Peyer's patch (tissue), 4 donors: ENCODE data around the gene CLEC4G.

ENCODE experiments used
- POLR2A ChIP-seq, 2 donors: fragments of 450-650 bp; IDR thresholded peaks; one replicate each; pipeline ENCODE4 v1.5.1; 2017; ENCODE audit warnings: antibody characterized with exemption in 2 of 2, mild to moderate bottlenecking in 2 of 2, moderate library complexity in 2 of 2
- TF ChIP-seq, protein P1 (sequence below), 6 experiments: fragments of 450-650 bp in 4 of 6; fragments of 200-600 bp in 2 of 6; sonication (generic) in 1 of 6; IDR thresholded peaks; one replicate each; pipeline ENCODE4 v1.5.1; 2017 to 2019; ENCODE audit warnings: antibody characterized with exemption in 6 of 6, mild to moderate bottlenecking in 3 of 6, moderate library complexity in 1 of 6

DNA sequence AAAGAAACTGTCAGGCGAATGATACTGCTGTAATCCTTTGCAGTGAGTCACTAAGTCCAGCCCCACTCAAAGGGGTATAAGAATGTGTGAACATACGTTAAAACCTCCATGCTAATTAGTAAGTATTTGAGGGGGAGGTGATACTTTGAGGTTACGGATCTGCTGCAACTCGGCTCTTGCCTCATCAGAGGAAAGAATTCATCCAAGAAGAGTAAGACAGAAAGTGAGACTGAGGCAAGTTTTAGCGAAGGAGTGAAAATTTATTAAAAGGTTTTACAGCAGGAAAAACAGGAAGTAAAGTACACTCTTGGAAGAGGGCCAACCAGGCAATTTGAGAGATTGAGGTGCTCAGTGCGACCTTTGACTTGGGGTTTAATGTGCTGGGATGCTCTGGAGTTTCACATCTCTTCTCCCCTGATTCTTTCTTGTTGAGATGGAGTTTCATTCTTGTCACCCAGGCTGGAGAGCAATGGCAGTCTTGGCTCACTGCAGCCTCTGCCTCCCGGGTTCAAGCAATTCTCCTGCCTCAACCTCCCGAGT is 40.9 kb upstream of the CLEC4G start:
- TF ChIP-seq, protein P1, sequence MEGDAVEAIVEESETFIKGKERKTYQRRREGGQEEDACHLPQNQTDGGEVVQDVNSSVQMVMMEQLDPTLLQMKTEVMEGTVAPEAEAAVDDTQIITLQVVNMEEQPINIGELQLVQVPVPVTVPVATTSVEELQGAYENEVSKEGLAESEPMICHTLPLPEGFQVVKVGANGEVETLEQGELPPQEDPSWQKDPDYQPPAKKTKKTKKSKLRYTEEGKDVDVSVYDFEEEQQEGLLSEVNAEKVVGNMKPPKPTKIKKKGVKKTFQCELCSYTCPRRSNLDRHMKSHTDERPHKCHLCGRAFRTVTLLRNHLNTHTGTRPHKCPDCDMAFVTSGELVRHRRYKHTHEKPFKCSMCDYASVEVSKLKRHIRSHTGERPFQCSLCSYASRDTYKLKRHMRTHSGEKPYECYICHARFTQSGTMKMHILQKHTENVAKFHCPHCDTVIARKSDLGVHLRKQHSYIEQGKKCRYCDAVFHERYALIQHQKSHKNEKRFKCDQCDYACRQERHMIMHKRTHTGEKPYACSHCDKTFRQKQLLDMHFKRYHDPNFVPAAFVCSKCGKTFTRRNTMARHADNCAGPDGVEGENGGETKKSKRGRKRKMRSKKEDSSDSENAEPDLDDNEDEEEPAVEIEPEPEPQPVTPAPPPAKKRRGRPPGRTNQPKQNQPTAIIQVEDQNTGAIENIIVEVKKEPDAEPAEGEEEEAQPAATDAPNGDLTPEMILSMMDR (IDR thresholded peaks at IDR 0.05) = no peak
- no peak for TF ChIP-seq POLR2A (IDR thresholded peaks at IDR 0.05)
